AG09309 (cell line): ENCODE data around the gene PPP1R1A.
A peak's percentile ranks its signal among the peaks of the same experiment; 100 is the strongest.

Experiments used
- DNase-seq: peaks from one replicate; pipeline ENCODE4 v3.0.0-alpha.2; 2010; ENCODE audit warnings: low read depth
- H3K4me3 ChIP-seq: 2 replicates; pipeline ENCODE4 v1.5.1; 2011; ENCODE audit warnings: mild to moderate bottlenecking, low read depth, low read length, moderate library complexity; ENCODE audit not compliant: control insufficient read depth
- TF ChIP-seq, protein P1 (sequence below): IDR thresholded peaks from 2 replicates; pipeline ENCODE4 v1.5.1; 2011; ENCODE audit warnings: mild to moderate bottlenecking, low read depth, low read length, inconsistent platforms; ENCODE audit not compliant: insufficient read depth, control insufficient read depth; ENCODE audit errors: missing control alignments

PPP1R1A gene

DNA sequence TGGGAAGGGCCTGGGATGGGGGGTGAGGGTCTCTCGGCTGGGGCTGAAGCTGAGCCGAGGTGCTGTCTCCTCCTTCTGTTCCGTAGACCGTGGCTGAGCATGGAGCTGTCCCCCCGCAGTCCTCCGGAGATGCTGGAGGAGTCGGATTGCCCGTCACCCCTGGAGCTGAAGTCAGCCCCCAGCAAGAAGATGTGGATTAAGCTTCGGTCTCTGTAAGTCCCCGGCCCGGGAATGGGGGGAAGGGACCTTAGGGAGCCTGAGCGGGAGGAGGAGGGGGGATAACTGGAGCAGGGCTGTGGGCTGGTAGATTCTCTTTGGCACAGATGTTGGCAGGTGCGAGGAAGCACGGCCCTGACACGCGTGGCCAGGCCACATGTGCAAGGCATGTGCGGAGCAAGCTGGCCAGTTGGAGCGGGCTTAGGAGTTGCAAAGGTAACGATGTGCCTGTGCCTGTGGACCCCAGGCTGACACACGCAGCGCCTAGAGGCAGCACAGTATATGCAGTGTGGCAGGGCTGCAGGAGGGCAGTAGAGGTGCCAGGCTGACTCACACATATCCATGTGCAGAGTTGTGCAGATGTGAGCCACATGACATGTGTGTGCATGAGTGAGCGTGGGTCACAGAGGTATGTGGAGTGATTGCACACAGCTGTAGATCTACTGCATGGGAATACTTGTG is 38.5 kb downstream of the PPP1R1A start:
- peak overlapping the region; percentile 38 for H3K4me3 ChIP-seq
- DNase-seq, result no peak
- TF ChIP-seq, protein P1, sequence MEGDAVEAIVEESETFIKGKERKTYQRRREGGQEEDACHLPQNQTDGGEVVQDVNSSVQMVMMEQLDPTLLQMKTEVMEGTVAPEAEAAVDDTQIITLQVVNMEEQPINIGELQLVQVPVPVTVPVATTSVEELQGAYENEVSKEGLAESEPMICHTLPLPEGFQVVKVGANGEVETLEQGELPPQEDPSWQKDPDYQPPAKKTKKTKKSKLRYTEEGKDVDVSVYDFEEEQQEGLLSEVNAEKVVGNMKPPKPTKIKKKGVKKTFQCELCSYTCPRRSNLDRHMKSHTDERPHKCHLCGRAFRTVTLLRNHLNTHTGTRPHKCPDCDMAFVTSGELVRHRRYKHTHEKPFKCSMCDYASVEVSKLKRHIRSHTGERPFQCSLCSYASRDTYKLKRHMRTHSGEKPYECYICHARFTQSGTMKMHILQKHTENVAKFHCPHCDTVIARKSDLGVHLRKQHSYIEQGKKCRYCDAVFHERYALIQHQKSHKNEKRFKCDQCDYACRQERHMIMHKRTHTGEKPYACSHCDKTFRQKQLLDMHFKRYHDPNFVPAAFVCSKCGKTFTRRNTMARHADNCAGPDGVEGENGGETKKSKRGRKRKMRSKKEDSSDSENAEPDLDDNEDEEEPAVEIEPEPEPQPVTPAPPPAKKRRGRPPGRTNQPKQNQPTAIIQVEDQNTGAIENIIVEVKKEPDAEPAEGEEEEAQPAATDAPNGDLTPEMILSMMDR, result no peak

DNA sequence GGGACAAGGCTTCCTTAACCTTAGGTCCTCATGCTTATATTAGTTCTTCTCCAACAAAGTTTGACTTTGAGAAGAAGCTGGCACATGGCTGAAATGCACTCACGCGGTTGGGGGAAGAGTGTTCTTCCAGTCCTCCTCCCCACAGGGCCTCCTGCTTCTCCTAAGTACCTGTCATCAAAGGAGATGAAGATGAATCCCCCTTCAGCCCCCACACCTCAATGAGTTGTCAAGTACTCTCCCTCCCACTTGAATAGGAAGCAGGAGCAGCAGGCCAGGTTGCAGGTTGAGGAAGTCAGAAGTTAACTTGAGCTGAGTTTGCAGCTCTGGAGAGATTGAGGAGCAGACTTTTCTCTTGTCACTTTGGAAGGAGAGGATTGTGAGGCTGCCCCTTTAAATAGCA is 41.9 kb downstream of the PPP1R1A start:
- no peak for DNase-seq
- TF ChIP-seq, protein P1, result no peak
- H3K4me3 ChIP-seq, result no peak overlapping the region

DNA sequence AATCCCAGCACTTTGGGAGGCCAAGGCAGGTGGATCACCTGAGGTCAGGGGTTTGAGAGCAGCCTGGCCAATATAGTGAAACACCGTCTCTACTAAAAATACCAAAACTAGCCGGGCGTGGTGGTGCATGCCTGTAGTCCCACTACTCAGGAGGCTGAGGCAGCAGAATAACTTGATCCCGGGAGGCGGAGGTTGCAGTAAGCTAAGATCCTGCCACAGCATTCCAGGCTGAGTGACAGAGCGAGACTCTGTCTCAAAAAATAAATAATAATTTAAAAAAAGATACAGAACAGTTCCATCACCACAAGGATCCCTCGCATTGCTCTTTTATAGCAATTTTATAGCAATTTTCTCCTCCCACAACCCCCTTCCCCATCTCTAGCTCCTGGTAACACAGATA is 43.7 kb downstream of the PPP1R1A start:
- TF ChIP-seq, protein P1, result no peak
- DNase-seq, result no peak
- H3K4me3 ChIP-seq, result no peak overlapping the region

DNA sequence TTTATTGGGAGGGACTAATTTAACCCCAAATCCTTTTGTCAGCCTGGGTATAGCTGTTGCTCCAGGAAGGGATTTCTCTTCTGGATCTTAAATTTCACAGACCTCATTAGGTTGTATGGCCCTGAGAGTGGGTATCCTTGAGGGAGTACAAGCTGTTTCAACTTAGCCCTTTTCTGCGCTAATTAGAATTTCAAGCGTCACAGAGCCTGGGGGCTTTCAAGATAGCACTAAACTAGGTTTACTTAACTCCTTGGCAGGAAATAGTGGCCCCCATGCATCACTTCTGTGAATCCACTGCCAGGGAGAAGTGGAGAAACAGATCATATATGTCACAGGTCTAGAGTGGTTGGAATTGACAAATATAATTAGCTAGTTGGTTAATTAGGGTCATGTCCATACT is 44.9 kb downstream of the PPP1R1A start:
- DNase-seq, result no peak
- H3K4me3 ChIP-seq, result no peak overlapping the region
- TF ChIP-seq, protein P1, result no peak

DNA sequence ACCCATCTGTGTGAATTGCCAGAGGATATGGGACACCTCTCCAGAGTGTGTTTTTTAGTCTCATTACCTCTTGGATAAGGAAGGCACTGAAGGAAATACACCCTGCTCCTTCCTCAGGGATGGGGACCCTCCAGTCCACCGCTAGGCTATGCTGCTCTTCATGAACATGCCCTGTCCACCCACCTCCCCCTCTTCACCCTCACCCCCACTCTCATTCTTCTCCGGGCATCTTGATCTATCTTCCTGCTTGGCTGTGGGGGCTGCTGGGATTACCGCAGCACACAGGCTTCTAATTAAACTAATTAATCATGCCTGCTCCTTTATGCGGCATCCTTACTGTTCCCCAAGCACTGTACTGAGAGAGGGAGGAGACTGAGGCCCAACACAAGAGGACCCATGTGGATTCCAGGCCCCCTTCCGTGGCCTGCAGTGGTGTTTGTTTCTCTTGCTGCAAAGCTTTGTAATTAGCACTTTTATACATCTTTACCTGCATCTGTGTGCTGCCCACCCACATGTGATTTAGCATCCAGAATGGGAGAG is 46.6 kb downstream of the PPP1R1A start:
- TF ChIP-seq, protein P1, result no peak
- DNase-seq, result no peak
- H3K4me3 ChIP-seq, result no peak overlapping the region

DNA sequence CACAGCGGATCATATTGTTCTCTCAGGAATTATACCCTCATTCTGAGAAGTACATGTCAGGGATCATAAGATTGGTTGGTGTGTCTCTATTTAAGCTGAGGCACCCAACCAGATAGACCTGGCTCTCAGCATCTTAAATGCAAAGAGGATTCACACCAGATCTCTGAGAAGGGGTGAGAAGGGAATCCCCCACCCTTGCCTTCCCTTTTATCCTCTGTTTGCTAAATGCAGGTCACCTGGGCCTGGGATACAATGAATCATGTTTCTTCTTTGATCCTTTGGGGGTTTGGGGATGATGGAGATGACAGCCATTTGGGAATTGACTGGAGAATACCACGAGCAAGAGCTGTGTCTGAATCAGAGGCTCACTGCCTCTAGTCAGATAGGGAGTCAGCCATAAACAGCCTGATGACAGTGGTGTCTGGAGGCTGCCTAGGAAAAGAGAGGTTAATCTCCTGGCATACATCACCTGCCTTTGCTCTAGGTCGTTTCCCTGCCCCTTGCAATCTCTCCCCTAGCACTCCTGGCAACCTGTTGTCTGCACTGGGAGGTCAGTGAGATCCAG is 50.2 kb downstream of the PPP1R1A start:
- H3K4me3 ChIP-seq, result no peak overlapping the region
- TF ChIP-seq, protein P1, result no peak
- DNase-seq, result no peak
